GM19238 (cell line): Measurements from ENCODE around the gene ACTR3C.
"Not testable (repeated sequence)": the region's sequence is repeated elsewhere in the genome, so short reads cannot be mapped to it uniquely, and the experiment has no call there.

Source experiments
- DNase-seq: peaks from one replicate; pipeline ENCODE4 v3.0.0; 2011; ENCODE audit warnings: low spot score; ENCODE audit not compliant: insufficient read length

The ACTR3C gene

DNA sequence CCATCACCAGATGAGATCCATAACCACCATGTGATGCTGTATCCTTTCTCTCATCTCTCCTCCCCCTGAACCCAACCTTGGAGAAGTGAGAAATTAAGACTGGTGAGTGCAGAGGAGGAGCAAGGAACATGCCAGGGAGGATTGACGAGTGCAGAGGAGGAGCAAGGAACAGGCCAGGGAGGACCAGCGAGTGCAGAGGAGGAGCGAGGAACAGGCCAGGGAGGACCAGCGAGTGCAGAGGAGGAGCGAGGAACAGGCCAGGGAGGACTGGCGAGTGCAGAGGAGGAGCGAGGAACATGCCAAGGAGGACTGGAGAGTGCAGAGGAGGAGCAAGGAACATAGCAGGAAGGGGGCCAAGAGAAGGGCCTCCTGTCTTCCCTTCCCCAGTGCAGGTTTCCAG, 118.8 kb downstream of the ACTR3C start:
- not testable (repeated sequence) for DNase-seq

DNA sequence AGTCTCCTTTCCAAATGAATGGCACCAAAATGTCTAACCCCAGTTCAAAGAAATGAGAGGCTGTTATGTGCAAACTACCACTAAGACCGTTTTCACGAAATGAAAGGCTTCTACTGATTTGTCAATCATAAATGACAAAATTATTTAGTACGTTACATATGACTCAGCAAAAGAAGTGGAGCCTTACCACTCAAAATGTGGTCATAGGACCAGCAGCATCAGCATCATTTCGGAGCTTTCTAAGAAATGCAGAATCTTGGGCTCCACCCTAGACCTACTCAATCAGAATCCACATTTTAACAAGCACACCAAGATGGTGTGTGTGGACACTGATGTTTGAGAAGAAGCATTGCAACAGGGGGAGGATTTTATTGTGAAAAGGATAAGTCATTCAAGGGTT, 120.5 kb downstream of the ACTR3C start:
- DNase-seq = not testable (repeated sequence)
